GM18909 (cell line): ENCODE data around the gene ZNF563.
"Not testable (repeated sequence)": the region's sequence is repeated elsewhere in the genome, so short reads cannot be mapped to it uniquely, and the experiment has no call there.

Source experiments
- ATAC-seq: cut with Tn5 transposase; IDR thresholded peaks from one replicate; pipeline ENCODE4 v1.9.1; 2021; ENCODE audit warnings: mild to moderate bottlenecking; ENCODE audit not compliant: unreplicated experiment, poor library complexity

The ZNF563 gene

DNA sequence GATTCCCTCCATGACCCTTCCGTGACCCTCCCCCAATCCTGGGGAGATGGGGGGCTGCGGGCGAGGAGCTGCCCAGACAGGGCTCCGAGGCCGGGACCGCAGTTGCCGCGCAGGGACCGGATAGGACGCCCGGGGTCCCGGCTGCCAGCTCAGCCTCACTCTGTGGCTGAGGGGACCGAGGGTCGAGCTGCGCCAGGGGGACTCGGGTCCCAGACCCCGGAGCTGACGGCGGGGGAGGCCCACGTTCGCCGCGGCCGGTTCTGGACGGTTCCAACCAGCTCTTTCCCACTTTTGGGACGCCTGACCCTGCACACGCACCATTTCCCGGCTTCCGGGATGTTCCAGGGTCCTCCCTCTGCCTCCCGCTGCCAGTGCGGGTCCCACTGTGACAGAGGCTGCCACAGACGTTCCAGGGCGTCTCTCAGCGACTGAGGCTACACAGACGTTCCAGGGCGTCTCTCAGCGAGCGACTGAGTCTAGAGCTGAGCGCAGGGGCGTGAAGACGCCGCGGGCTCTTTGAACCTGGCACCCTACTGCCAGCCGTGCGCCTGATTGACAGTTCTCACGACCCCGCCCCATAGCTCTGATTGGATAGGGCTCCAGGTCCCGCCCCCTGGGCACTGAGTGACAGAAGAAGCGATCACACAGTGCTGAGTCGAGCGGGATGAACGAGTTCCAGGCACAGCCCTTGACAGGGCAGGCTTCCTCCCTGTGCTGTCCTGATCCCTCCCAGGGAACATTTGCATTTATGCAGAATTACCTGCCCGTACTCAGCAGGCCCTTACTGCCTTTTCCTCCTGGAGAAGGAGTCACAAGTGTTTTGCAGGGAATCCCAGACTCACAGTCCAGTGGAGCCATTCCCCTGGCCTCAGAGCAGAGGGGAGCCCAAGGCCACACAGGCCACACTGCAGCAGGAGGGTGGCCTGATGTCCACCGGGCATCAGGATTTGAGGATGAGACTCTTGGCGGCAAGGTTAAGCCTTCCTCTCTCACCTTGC lies at the start of gene ZNF563:
ZNF563 (minus strand) TSS at position 472 of the 998 bp plus-strand sequence; CDS start at position 321, 151 bp downstream.
- peak; percentile 96 for ATAC-seq

DNA sequence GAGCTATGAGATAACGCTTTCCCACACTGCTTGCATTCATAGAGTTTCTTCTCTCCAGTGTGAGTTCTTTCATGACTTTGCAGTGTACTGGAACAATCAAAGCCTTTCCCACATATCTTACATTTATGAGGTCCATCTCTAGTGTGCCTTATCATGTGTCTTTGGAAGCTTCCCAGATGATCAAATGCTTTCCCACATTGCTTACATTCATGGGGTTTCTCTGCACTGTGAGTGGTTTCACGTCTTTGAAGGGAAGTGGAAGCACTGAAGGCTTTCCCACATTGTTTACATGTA lies 47.0 kb upstream of the ZNF563 start:
- ATAC-seq: no peak

DNA sequence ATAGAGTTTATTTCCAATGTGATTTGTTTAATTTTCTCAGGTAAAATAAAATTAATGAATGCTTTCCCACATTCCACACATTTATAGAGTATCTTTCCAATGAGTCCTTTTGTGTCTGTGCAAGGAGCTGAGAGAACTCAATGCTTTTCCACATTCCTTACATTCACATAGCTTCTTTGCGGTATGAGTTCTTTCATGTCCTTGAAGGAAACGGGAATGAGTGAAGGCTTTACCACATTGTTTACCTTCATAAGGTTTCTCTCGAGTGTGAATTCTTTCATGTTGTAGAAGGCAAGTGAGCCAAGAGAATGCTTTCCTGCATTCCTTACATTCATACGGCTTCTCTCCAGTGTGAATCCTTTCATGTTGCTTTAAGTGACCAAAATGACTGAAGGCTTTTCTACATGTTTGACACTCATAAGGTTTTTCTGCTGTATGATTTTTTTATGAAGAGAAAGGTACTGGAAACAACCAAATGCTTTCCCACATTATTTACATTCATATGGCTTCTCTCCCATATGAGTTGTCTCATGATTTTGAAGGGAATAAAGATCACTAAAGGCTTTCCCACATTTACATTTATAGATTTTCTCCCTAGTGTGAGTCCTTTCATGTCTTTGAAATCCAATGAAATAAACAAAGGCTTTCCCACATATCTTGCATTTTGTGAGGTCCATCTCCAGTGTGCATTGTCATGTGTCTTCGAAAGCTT lies 46.5 kb upstream of the ZNF563 start:
- ATAC-seq: no peak

DNA sequence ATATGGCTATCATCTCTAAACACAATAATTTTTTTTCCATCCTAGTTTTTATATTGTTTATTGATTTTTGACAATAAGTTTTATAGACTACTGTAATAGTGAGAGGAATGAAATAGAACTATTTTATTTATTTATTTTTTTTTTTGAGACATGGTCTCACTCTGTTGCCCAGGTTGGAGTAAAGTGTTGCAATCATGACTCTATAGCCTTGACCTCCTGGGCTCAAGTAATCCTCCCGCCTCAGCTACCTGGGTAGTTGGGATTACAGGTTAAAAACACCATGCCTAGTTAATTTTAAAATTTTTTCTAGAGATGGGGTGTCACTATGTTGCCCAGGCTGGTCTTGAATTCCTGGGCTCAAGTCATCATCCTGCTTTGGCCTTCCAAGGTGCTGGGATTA lies 40.6 kb upstream of the ZNF563 start:
- ATAC-seq: no peak

DNA sequence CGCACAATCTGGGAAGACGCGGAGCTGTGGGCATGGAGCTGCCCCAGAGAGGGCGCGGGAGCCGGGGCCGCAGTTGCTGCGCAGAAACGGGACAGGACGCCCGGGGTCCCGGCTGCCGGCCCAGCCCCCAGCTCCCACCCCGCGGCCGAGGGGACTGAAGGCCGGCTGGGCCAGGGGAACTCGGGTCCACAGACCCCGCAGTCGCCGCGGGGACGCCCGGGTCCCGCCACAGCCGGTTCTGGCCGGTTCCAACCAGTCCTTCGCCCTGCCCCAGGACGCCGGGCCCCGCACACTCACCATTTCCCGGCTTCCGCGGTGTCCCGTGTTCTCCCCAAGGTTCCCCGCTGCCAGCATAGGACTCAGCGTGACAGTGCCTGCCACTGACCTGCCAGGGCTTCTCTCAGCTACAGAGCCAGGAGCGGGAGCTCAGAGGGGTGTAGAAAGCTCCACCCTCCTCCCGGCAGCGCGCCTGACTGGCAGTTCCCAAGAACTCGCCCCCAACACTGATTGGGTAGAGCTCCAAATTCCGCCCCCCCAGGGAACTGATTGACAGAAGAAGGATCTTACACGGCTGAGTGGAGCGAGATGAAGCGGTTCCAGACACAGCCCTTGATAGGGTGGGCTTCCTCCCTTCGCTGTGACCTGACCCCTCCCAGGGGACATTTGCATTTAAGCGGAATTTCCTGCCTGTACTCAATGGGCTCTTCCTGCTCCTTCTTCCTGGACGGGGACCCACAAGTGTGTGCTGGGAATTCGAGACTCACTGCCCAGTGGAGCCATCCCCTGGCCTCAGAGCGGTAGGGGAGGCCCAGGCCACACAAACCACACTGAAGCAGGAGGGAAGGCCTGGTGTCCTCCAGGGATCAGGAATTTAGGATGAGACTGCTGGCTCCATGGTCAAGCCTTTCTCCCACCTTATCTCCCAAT lies 32.1 kb upstream of the ZNF563 start, which contains the start of gene ZNF442:
ZNF442 (minus strand) TSS at position 448 of the 927 bp plus-strand sequence. CDS start 2,052 bp downstream, outside the sequence.
- peak; percentile 93 for ATAC-seq

DNA sequence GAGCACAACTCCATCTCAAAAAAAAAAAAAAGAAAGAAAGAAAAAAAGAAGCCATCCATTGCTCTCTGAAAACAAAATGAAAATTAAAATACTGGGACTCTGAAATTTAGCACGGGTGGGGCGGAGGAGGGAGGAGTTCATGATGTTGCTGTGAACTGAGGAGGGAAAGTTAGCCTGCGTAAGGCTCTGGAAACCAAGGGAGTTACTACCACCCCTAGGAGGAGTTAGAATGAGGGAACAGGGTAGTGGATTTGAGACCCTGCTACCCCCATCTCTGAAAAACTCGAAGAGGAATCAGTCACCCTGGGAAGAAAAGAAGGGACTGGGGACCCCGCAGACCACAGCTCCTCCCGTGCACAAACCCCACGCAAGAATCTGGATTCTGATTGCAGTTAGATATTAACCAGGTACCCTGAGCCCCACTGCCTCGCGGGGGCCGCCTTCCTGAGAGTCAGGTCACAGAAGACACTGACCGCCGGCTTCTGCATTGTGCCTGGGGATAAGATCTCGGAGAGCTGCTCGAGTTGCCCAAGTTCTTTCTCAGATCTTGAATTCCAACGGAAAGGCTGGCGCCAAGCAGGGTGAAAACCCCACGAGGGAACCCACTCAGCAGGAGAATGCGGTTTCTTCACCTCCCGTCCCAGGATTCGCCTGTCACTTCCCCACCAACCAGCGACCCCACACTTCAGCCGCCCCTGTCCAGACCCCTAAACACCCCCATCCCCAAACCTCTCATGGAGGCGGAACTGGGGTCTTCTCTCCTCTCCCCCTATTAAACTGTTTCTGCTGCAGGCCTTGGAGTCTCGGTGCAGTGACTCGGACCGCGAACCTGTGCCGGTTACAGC lies 31.2 kb upstream of the ZNF563 start:
- no peak for ATAC-seq

DNA sequence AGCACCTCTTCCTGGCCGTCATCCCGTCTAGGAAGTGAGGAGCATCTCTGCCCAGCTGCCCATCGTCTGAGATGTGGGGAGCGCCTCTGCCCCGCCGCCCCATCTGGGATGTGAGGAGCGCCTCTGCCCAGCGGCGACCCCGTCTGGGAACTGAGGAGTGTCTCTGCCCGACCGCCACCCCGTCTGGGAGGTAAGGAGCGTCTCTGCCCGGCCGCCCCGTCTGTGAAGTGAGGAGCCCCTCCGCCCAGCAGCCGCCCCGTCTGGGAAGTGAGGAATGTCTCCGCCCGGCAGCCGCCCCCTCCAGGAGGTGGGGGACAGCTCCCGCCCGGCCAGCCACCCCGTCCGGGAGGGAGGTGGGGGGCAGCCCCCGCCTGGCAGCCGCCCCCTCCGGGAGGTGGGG lies 28.8 kb upstream of the ZNF563 start:
- ATAC-seq: not testable (repeated sequence)

DNA sequence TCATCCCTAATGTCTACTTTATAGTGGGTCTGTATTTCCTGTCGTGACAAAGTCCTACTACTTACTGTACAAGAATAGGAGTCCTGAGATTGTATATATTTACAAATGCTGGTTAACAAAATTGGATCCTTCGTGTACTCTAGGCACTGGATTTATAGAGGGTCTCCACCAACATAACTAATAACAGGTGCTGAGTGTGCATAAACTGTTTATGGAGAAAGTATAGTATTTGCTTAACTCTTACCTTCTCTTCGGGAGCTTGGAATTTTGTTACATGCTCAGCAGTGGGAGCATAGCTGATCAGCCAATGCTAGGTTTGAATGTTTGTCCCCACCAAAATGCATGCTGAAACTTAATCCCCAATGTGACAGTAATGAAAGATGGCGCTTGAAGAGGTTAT lies 19.9 kb upstream of the ZNF563 start:
- no peak for ATAC-seq

DNA sequence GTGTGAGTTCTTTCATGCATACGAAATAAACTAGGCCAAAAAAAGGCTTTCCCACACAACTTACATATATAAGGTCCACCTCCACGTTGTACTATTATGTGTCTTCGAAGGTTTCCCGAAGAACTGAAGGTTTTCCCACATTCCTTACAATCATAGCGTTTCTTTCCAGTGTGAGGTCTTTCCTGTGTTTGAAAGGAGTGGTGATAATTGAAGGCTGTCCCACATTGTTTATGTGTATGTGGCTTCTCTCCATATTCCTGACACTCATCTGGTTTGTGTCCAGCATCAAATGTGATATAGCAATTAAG lies 17.4 kb upstream of the ZNF563 start:
- ATAC-seq: no peak

DNA sequence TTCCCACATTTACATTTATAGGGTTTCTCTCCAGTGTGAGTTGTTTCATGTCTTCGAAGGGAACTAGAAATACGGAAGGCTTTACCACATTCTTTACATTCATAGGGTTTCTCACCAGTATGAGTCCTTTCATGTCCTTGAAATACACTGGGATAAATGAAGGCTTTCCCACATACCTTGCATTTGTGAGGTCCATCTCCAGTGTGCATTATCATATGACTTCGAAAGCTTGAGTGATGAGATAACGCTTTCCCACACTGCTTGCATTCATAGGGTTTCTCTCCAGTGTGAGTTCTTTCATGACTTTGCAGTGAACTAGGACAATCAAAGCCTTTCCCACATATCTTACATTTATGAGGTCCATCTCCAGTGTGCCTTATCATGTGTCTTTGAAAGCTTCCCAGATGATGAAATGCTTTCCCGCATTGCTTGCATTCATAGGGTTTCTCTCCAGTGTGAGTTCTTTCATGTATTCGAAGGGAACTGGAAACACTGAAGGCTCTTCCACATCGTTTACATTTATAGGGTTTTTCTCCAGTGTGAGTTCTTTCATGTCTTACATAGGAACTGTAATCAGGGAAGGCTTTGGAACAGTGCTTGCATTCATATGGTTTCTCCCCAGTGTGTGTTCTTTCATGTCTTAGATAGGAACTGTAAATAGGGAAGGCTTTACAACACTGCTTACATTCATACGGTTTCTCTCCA lies 16.9 kb upstream of the ZNF563 start:
- no peak for ATAC-seq

DNA sequence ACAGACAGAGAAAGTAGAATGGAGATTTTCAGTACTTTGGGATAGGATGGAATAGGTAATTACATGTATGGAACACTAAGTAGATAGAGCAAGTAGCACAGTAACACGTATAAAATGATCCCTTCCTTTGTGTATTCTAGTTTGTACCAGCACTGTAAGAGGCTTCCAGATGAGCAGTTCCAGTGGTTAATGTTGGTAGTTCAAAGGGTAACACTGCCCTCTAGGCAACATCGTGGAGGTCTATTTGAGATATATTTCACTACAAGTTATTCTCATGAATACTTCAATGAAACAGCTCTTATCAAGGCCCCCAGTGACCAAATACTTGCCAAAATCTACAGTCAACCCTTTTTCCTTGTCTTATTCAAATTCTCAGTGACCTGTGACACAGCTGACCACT lies 13.5 kb upstream of the ZNF563 start:
- ATAC-seq: no peak

DNA sequence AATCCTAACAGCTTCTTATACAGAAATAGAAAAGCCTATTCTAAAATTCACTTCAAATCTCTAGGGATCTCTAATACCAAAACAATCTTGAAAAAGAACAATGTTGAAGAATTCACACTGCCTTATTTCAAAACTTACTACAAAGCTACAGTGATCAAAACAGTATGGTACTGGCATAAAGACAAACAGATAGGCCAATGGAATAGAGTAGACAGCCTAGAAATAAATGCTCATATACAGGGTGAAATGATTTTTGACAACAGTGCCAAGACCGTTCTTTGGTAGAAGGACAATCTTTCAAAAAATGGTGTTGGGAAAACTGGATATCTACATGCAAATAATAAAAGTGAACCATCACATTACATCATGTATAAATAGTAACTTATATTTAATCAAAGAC lies 11.8 kb upstream of the ZNF563 start:
- ATAC-seq: no peak

DNA sequence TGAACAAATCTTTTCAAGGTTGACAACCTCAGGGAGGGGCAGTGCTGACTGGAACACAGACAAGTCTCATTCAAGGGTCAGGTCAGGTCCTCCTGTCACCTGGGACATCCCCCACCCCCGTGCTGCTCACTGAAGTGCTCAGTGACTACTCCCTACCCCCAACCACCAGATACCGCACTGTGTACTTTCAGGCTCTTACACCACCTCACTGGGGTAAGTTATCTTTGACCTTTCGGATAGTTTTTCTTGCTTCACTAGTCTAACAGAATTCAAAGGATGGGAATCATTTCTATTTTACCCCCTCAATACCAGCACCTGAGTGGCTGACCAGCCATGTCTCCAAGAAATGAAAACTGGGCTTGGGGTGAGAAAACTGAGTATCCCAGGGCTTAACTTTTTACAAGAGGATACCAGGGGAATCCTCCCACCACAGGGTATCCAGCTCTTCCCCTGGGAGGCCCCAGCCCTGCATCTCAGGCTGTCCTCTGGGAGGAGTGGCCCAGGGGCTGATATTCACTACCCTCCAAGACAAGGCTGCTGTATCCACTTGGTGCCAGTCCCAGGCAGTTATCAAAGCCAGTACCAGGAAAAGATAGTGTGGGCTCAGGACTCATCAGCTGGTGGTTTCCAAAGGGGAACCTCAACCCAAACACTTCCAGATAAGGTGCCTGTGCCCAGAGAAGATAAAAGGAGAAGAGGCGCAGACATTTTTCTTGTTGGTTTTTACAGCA lies 2.1 kb downstream of the ZNF563 start:
- ATAC-seq: peak; percentile 33

DNA sequence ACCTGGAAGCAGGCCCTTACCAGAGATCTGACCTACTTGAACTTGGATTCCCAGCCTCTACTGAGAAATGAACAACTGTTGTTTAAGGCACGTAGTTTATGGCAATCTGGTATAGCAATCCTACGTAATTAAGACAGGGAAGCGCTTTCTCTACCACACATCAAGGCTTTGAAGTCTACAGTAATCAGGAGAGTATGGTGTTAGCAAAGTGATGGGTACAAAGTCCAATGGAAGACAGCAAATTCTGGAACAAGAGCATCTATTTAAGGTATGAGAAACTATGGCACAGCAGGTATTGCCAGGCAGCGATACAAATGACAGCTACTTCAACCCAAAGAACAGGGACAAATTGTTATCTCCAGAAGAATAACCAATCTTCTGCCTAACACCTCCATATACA lies 3.1 kb downstream of the ZNF563 start:
- ATAC-seq: no peak

DNA sequence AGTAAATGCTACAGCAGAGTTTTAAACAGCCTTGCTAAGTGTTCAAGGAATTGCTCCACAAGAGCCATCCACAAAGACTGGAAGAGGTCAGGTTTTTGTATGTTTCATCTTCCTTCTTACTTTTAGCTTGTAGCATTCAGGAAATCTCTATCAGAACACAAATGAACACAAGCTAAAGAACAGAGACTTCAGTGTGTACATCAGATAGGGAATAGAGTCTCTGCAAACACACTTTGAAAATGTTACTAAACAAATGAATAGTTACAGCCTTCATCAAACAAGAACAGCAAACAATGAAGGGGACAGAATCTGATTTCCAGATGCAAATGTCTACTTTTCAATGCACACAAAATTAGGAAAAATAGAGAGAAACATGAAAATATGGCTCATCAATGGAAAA lies 7.7 kb downstream of the ZNF563 start:
- ATAC-seq: no peak

DNA sequence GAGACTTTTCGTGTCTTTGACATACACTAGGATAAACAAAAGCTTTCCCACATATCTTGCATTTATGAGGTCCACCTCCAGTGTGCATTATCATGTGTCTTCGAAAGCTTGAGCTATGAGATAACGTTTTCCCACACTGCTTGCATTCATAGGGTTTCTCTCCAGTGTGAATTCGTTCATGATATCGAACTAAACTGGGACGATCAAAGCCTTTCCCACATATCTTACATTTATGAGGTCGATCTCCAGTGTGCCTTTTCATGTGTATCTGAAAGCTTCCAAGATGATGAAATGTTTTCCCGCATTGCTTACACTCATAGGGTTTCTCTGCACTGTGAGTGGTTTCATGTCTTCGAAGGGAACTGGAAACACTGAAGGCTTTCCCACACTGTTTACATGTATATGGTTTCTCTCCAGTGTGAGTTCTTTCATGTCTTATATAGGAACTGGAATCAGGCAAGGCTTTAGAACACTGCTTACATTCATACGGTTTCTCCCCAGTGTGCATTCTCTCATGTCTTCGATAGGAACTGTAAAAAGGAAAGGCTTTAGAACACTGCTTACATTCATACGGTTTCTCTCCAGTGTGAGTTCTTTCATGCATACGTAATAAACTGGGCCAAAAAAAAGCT lies 14.5 kb downstream of the ZNF563 start:
- ATAC-seq: no peak

DNA sequence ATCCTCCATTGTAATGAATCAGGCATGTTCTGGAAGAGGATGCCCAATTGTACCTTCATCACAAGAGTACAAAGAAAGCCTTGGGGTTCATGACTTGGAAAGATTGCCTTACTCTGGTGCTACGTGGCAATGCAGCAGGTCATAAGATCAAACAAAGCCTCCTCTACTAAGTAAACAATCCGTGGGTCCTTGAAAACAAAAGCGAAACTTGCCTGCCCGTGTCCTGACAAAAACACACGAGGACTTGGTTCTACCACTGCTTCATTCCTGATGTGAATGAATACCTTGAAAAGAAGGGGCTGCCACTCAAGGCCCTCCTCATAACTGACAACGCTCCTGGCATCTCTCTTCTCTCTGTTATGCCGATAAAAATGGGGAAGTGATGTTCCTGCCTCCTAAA lies 18.9 kb downstream of the ZNF563 start:
- no peak for ATAC-seq

DNA sequence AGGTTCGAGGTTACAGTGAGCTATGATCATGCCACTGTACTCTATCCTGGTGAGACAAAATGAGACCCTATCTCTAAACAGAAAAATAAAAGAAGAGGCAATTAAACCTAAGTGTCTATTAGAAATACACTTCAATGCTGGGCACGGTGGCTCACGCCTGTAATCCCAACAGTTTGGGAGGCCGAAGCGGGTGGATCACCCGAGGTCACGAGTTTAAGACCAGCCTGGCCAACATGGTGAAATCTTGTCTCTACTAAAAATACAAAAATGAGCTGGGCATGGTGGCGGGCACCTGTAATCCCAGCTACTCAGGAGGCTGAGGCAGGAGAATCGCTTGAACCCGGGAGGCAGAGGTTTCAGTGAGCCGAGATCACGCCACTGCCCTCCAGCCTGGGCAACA lies 24.5 kb downstream of the ZNF563 start:
- ATAC-seq: not testable (repeated sequence)
